Keratinocyte (primary cell): ENCODE measurements around the gene ERG. TPM values are rescaled to one million over a fixed set of nuclear protein-coding genes. Genes with fewer than 3 reads are reported as not detected.

Source experiments
- DNase-seq: peaks from one replicate; pipeline ENCODE4 v3.0.0-alpha.2; 2011; ENCODE audit warnings: low read depth, missing footprints, low spot score
- FAIRE-seq: peaks from 2 replicates; lab custom pipeline; 2011; peaks lifted over from hg19 to GRCh38; lab: Jason Lieb, UNC
- H2AFZ ChIP-seq: 2 replicates; pipeline ENCODE4 v1.6.0; 2012; ENCODE audit warnings: low read length, control low read depth, inconsistent platforms; ENCODE audit not compliant: control insufficient read depth
- H3K27ac ChIP-seq: 2 replicates; pipeline ENCODE4 v1.5.1; 2011; ENCODE audit warnings: low read length; ENCODE audit not compliant: control insufficient read depth, insufficient read depth
- H3K27me3 ChIP-seq: 3 replicates; pipeline ENCODE4 v1.6.0; 2011; ENCODE audit warnings: low read length; ENCODE audit not compliant: control insufficient read depth, insufficient read depth; ENCODE audit errors: extremely low read depth
- H3K36me3 ChIP-seq, 2 experiments: 2 replicates in 1 of 2; 3 replicates in 1 of 2; pipeline ENCODE4 v1.5.1; 2011; ENCODE audit warnings: low read length in 2 of 2, mild to moderate bottlenecking in 1 of 2; ENCODE audit not compliant: control insufficient read depth in 2 of 2, insufficient read depth in 2 of 2; ENCODE audit errors: extremely low read depth in 1 of 2
- H3K4me1 ChIP-seq: 3 replicates; pipeline ENCODE4 v1.5.1; 2011; ENCODE audit warnings: low read length; ENCODE audit not compliant: control insufficient read depth, insufficient read depth; ENCODE audit errors: extremely low read depth
- H3K4me2 ChIP-seq: 3 replicates; pipeline ENCODE4 v1.6.0; 2011; ENCODE audit warnings: low read depth, low read length; ENCODE audit not compliant: control insufficient read depth, insufficient read depth; ENCODE audit errors: extremely low read depth
- H3K4me3 ChIP-seq, 3 experiments: fragments of 200-600 bp in 1 of 3; sonication (generic) in 1 of 3; 2 replicates in 2 of 3; 3 replicates in 1 of 3; pipeline ENCODE4 v1.5.1; 2011 to 2016; ENCODE audit warnings: low read length in 3 of 3, mild to moderate bottlenecking in 3 of 3, control low read depth in 2 of 3, inconsistent platforms in 1 of 3, low read depth in 1 of 3, mixed read lengths in 1 of 3, mixed run types in 1 of 3, moderate library complexity in 1 of 3; ENCODE audit not compliant: control insufficient read depth in 2 of 3, insufficient read depth in 2 of 3; ENCODE audit errors: extremely low read depth in 1 of 3
- H3K79me2 ChIP-seq: 2 replicates; pipeline ENCODE4 v1.6.0; 2012; ENCODE audit warnings: low read length; ENCODE audit not compliant: control insufficient read depth, insufficient read depth
- H3K9ac ChIP-seq: 3 replicates; pipeline ENCODE4 v1.6.0; 2011; ENCODE audit warnings: low read length; ENCODE audit not compliant: control insufficient read depth, insufficient read depth; ENCODE audit errors: extremely low read depth
- H3K9me1 ChIP-seq: 3 replicates; pipeline ENCODE4 v1.6.0; 2011; ENCODE audit warnings: low read length; ENCODE audit not compliant: control insufficient read depth, insufficient read depth; ENCODE audit errors: extremely low read depth
- H3K9me3 ChIP-seq: 2 replicates; pipeline ENCODE4 v1.5.1; 2012; ENCODE audit warnings: low read depth, low read length; ENCODE audit not compliant: control insufficient read depth
- H4K20me1 ChIP-seq: 3 replicates; pipeline ENCODE4 v1.6.0; 2011; ENCODE audit warnings: low read length; ENCODE audit not compliant: control insufficient read depth, insufficient read depth; ENCODE audit errors: extremely low read depth
- CTCF ChIP-seq, 3 experiments: IDR thresholded peaks in 1 of 3; conservative IDR thresholded peaks in 1 of 3; optimal IDR thresholded peaks in 1 of 3; 2 replicates in 2 of 3; 3 replicates in 1 of 3; pipeline versions ENCODE3 to v1.5.1; 2011; ENCODE audit warnings: low read length in 3 of 3, mild to moderate bottlenecking in 3 of 3, moderate library complexity in 2 of 3, control low read depth in 1 of 3, inconsistent platforms in 1 of 3; ENCODE audit not compliant: insufficient read depth in 2 of 3; ENCODE audit errors: extremely low read depth in 1 of 3
- EZH2 ChIP-seq: IDR thresholded peaks from one replicate; pipeline ENCODE4 v1.6.1; 2012; ENCODE audit warnings: inconsistent platforms, mild to moderate bottlenecking, low read length, moderate library complexity
- dilution Hi-C: fragments of 300-500 bp; cut with MboI; formaldehyde crosslinking; loops from one replicate; pipeline ENCODE4 v1.7.0; 2020; ENCODE audit warnings: low sequenced_read_pairs; ENCODE audit not compliant: extremely low pct_ligation_motif_present
- polyA plus RNA-seq, 5 experiments: library from polyadenylated mRNA; depleted of rRNA in 3 of 5; stranded (reverse) in 3 of 5; stranded (forward) in 1 of 5; unstranded in 1 of 5; fragments of >200 nt; gene quantifications; 1 replicate in 1 of 5; 2 replicates in 3 of 5; 3 replicates in 1 of 5; pipeline versions ENCODE4 v1.2.1 to v1.2.3, GENCODE V29; 2011 to 2012; ENCODE audit warnings: missing spikeins in 2 of 5, low read depth in 1 of 5, low replicate concordance in 1 of 5

The ERG gene
- polyA plus RNA-seq, 1 donor (not counting 4 experiments of a cell fraction or from before 2014, with no cell fraction given), result 0.08 TPM

GRCh38 chr21:38505654-38506523, 7.6 kb upstream of the ERG start:
- H4K20me1 ChIP-seq, result no peaks in the 10 kb centered on the region
- peak overlapping the region; percentile 8 for H3K27ac ChIP-seq
- H3K9me1 ChIP-seq, result no peaks in the 10 kb centered on the region
- H3K4me3 ChIP-seq, result no peak overlapping the region
- DNase-seq (no peak), FAIRE-seq (peak; percentile 91)
- H3K79me2 ChIP-seq, result no peaks in the 10 kb centered on the region
- H3K9me3 ChIP-seq, result no peaks in the 10 kb centered on the region
- dilution Hi-C loops, result no loop called here
- no peak overlapping the region for H3K9ac ChIP-seq
- H2AFZ ChIP-seq, result no peak overlapping the region
- peaks cover 17% of the 10 kb centered on the region for H3K4me1 ChIP-seq
- no peak overlapping the region for H3K4me2 ChIP-seq
- H3K27me3 ChIP-seq, result no peaks in the 10 kb centered on the region
- no peaks in the 10 kb centered on the region for H3K36me3 ChIP-seq
- TF ChIP-seq EZH2 (no peak), CTCF (optimal IDR thresholded peaks at IDR 0.05 in 1 of 3, IDR thresholded peaks at IDR 0.05 in 1 of 3, conservative IDR thresholded peaks at IDR 0.05 in 1 of 3; ENCODE audit: extremely low read depth in 1 of 3, insufficient read depth in 2 of 3, low read length in 3 of 3) (peak; percentile 52 to 72 (median 72))

- Histone ChIP-seq H3K4me1 (peaks cover 17% of the 10 kb centered on the region), H3K4me2 (peak overlapping the region; percentile 75), H3K9ac (peak overlapping the region; percentile 60), H2AFZ (peak overlapping the region; percentile 87), H3K79me2 (no peaks in the 10 kb centered on the region), H3K27me3 (no peaks in the 10 kb centered on the region), H3K36me3 (no peaks in the 10 kb centered on the region), H3K27ac (peak overlapping the region; percentile 74), H3K4me3 (peak overlapping the region in 2 of 3 experiments; percentile 16 to 43), H3K9me1 (no peaks in the 10 kb centered on the region), H4K20me1 (no peaks in the 10 kb centered on the region), H3K9me3 (no peaks in the 10 kb centered on the region)
- TF ChIP-seq CTCF (optimal IDR thresholded peaks at IDR 0.05 in 1 of 3, IDR thresholded peaks at IDR 0.05 in 1 of 3, conservative IDR thresholded peaks at IDR 0.05 in 1 of 3; ENCODE audit: extremely low read depth in 1 of 3, insufficient read depth in 2 of 3, low read length in 3 of 3) (no peak), EZH2 (no peak)
- dilution Hi-C loops, result no loop called here
- DNase-seq, result no peak
- FAIRE-seq, result no peak
Measured at GRCh38 chr21:38504066-38504465, 5.8 kb upstream of the ERG start.
